Measurements from ENCODE around the gene RELCH.

RELCH gene

DNA sequence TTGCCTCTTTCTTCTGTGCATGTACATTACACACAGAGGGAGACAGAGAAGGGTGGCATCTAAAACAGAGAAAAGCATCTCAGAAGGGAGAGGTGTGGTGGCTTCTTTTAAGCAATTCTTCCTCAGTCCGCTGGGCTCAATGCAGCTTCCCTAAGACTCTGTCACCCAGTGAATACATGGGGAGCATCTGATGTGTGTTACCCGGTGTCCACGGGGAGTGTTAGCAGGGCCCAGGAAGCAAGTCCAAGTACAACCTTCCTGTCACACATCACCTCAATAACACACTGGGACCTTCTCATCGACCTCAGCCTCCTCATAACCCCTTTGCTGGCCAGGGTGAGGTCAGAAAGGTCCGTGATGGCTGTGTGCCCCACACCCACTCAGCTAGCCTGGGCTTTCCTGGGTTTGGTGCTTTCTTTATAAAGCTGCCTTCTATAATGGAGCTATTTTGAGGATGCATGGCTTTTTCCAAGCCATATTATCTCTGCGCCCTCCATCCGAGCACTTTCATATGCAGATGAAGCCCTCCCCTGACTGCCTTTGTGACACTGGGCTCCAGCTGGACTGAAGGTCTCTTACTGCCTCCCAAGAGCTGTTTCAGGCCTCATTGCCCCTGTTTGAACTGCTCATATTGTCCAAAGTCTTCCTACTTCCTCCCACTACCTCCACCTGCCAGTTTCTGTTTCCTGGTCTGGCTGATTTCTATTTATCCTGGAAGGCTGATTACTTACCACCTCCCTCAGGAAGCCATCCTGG is 159.5 kb downstream of the RELCH start:
- no peak for DNase-seq

DNA sequence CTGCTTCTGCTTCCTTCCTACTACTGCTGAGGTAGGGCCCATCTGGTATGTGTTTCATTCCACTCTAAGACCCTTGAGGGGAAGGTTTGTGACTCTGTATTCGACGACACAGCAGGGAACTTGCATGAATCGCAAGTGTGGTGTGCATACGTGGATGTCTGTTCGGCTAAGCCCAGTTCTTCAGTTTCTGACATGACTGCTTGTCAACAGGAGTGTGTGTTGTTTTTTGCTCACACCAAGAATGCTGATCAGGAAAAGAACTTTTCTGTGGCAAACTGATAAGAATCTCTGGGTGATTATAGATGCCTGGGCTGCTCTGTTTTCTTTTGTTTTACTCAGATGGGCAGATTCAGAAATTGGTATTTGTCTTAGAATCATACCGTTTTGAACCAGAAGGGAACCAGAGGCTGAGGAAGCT is 160.0 kb downstream of the RELCH start:
- DNase-seq, result no peak

DNA sequence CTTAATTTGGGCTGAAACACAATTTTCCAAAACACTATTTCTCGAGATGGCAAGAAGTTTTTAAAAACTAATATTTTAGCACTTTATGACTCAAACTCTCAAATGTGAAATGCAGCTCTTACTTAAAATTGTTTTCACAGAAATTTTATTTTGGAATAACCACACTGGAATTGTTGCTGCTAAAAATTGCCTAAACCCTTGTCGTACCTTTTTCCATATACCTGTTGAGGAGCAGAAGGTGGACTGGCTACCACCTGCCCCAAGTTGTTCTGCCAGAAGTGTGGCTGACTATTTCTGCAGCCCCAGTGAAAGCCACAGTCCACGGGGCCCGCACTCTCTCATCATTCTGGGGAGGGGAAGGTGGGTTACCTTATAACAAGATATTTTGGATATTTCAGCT is 161.4 kb downstream of the RELCH start:
- DNase-seq, result no peak

DNA sequence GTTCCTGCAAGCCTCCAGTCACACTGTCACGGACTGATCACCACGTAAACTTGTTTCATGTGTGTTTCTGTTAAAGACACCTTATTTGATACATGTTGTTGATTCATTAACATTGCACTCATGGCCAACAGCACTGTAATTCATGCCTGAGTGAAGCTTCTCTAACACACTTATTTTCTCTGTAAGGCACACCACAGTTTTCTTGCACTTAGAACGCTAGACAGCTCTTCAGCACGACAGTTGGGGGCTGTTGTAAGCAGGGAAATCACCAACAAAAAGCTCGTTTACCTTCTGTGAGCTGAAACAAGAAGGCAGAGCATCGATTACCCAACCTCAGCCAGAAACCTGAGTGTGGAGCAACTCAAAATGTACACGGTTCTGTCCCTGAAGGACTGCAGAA is 166.1 kb downstream of the RELCH start:
- no peak for DNase-seq

DNA sequence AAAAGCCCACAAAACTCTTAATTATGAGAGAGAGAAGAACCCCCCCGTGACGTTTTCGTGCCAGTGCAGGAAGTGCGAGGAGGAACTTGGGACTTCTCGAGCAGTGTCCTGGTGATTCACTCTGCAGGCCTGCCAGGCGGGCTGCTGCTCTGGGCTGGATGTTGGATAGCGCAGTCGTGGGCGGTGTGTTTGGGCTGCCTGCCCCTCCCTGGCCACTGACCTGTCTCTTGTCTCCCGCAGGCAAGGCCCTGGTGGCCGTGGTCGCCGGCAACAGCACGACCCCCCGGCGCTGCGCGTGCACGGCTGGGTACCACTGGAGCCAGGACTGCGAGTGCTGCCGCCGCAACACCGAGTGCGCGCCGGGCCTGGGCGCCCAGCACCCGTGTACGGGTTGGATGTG is 167.1 kb downstream of the RELCH start:
- no peak for DNase-seq

DNA sequence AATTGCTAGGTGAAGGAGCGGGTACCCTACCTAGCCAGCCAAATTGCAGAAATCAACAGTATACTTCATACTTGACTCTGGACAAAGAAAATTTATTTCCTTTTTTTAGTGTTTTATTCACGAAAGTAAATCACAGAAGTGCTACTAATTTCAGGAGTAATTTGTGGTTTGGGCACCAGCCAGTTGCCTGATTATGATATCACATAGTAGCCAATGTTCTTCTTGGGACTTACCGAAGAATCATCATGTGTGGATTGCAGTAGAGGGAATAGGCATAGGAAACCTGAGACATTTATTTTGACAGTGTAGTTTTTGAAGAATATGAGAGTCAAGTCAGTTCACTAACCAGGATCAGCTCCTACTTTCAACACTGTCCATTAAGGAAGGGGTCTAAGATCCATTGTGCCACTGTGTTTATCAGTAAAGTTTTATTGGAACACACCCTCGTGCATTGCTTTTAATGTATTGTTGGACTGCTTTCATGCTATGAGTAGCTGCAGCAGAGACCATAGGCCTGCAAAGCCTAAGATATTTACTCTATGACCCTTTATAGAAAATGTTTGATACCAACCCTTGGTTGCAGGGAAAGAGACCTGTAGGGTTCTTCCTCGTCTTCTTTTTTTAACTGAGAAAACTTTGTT is 170.1 kb downstream of the RELCH start:
- no peak for DNase-seq

All from NCI-H82 (cell line).